IMR-90 (cell line): ENCODE measurements around the gene SUPT3H.

Experiments
- BHLHE40 ChIP-seq: fragments of 150-350 bp; IDR thresholded peaks from 2 replicates; pipeline ENCODE4 v1.6.1; 2016; ENCODE audit warnings: mild to moderate bottlenecking, low read depth, low read length
- CEBPB ChIP-seq: IDR thresholded peaks from 2 replicates; pipeline ENCODE4 v1.6.1; 2012; ENCODE audit warnings: low read depth, low read length, improper control_type of control experiment
- CHD1 ChIP-seq: IDR thresholded peaks from 2 replicates; pipeline ENCODE4 v1.6.1; 2012; ENCODE audit warnings: low read depth, low read length, improper control_type of control experiment
- FOS ChIP-seq: fragments of 150-350 bp; IDR thresholded peaks from 2 replicates; pipeline ENCODE4 v1.6.1; 2016; ENCODE audit warnings: low read depth, low read length
- MXI1 ChIP-seq: IDR thresholded peaks from 2 replicates; pipeline ENCODE4 v1.6.1; 2012; ENCODE audit warnings: low read depth, mild to moderate bottlenecking, low read length, moderate library complexity, borderline replicate concordance
- POLR2A ChIP-seq: IDR thresholded peaks from 2 replicates; pipeline ENCODE4 v1.6.1; 2012; ENCODE audit warnings: mild to moderate bottlenecking, low read depth, low read length
- RAD21 ChIP-seq: IDR thresholded peaks from 2 replicates; pipeline ENCODE4 v1.6.1; 2012; ENCODE audit warnings: low read length, improper control_type of control experiment
- RCOR1 ChIP-seq: IDR thresholded peaks from 2 replicates; pipeline ENCODE4 v1.6.1; 2012; ENCODE audit warnings: mild to moderate bottlenecking, low read length, improper control_type of control experiment; ENCODE audit not compliant: insufficient replicate concordance
- RFX5 ChIP-seq: IDR thresholded peaks from 2 replicates; pipeline ENCODE4 v1.8.0; 2012; ENCODE audit warnings: low read depth, mild to moderate bottlenecking, low read length, moderate library complexity
- SMC3 ChIP-seq: fragments of 150-350 bp; IDR thresholded peaks from 2 replicates; pipeline ENCODE4 v1.6.1; 2016; ENCODE audit warnings: low read depth, mild to moderate bottlenecking, antibody characterized with exemption, low read length, moderate library complexity
- TF ChIP-seq, protein P1 (sequence below): conservative IDR thresholded peaks from 2 replicates; pipeline ENCODE4 v1.5.1; 2012; ENCODE audit warnings: mild to moderate bottlenecking, low read depth, low read length, improper control_type of control experiment
- TF ChIP-seq, protein P2 (sequence below): fragments of 150-350 bp; IDR thresholded peaks from 2 replicates; pipeline ENCODE4 v1.6.1; 2016; ENCODE audit warnings: low read depth, mild to moderate bottlenecking, low read length, moderate library complexity, borderline replicate concordance

DNA sequence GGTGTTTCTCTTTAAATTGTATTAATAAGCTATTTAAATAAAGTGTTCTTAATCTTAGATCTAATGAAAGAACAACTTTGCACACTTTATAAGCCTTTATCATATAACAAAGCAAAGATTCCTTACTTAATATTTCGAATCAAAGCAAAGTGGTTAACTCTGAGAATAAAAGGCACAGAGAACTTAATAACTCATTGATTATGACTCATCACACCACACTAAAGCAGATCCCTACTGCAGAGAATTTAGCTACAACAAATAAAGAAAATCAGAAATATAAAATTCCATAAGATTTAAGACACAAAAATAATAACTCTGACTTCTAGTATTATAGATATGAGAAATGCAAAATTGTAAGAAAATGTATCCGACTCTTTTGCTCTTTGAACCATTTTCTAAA, 185.2 kb downstream of the SUPT3H start:
- TF ChIP-seq, protein P1, sequence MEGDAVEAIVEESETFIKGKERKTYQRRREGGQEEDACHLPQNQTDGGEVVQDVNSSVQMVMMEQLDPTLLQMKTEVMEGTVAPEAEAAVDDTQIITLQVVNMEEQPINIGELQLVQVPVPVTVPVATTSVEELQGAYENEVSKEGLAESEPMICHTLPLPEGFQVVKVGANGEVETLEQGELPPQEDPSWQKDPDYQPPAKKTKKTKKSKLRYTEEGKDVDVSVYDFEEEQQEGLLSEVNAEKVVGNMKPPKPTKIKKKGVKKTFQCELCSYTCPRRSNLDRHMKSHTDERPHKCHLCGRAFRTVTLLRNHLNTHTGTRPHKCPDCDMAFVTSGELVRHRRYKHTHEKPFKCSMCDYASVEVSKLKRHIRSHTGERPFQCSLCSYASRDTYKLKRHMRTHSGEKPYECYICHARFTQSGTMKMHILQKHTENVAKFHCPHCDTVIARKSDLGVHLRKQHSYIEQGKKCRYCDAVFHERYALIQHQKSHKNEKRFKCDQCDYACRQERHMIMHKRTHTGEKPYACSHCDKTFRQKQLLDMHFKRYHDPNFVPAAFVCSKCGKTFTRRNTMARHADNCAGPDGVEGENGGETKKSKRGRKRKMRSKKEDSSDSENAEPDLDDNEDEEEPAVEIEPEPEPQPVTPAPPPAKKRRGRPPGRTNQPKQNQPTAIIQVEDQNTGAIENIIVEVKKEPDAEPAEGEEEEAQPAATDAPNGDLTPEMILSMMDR: no peak
- no peak for TF ChIP-seq POLR2A
- no peak for TF ChIP-seq RCOR1
- TF ChIP-seq CEBPB: no peak
- TF ChIP-seq FOS: peak; percentile 59; the same call in 1 of the 2 replicates
- TF ChIP-seq CHD1: no peak
- no peak for TF ChIP-seq MXI1
- no peak for TF ChIP-seq RAD21
- no peak for TF ChIP-seq RFX5
- no peak for TF ChIP-seq BHLHE40
- no peak for TF ChIP-seq SMC3
- TF ChIP-seq, protein P2, sequence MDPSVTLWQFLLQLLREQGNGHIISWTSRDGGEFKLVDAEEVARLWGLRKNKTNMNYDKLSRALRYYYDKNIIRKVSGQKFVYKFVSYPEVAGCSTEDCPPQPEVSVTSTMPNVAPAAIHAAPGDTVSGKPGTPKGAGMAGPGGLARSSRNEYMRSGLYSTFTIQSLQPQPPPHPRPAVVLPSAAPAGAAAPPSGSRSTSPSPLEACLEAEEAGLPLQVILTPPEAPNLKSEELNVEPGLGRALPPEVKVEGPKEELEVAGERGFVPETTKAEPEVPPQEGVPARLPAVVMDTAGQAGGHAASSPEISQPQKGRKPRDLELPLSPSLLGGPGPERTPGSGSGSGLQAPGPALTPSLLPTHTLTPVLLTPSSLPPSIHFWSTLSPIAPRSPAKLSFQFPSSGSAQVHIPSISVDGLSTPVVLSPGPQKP: no peak
